Mesenchymal stem cell (in vitro differentiated cells and primary cell): Measurements from ENCODE around the gene NMNAT2.

Source experiments
- DNase-seq: peaks from one replicate; pipeline ENCODE4 v3.0.0-alpha.2; 2013
- H2AFZ ChIP-seq: one replicate; pipeline ENCODE4 v1.6.1; 2013; ENCODE audit warnings: low read depth, mild to moderate bottlenecking, control low read depth, inconsistent platforms, low read length, moderate library complexity
- H2AK5ac ChIP-seq: 2 replicates; pipeline ENCODE4 v1.6.1; 2013; ENCODE audit warnings: low read length, moderate library complexity, mild to moderate bottlenecking, inconsistent platforms; ENCODE audit not compliant: severe bottlenecking
- H2BK120ac ChIP-seq: one replicate; pipeline ENCODE4 v1.6.1; 2013; ENCODE audit warnings: low read depth, mild to moderate bottlenecking, inconsistent platforms, low read length, moderate library complexity
- H2BK12ac ChIP-seq, 2 experiments: one replicate each; pipeline ENCODE4 v1.6.1; 2013; ENCODE audit warnings: inconsistent platforms in 2 of 2, low read length in 2 of 2, mild to moderate bottlenecking in 2 of 2, moderate library complexity in 2 of 2, control low read depth in 1 of 2
- H2BK15ac ChIP-seq: one replicate; pipeline ENCODE4 v1.6.1; 2013; ENCODE audit warnings: mild to moderate bottlenecking, low read depth, inconsistent platforms; ENCODE audit not compliant: poor library complexity, severe bottlenecking
- H2BK5ac ChIP-seq: 2 replicates; pipeline ENCODE4 v1.6.1; 2013; ENCODE audit warnings: low read depth, mild to moderate bottlenecking, low read length, control low read depth, inconsistent platforms; ENCODE audit not compliant: poor library complexity, severe bottlenecking
- H3K14ac ChIP-seq, 2 experiments: one replicate each; pipeline ENCODE4 v1.6.1; 2013; ENCODE audit warnings: inconsistent platforms in 2 of 2, low read length in 2 of 2, control low read depth in 1 of 2, mild to moderate bottlenecking in 1 of 2, moderate library complexity in 1 of 2
- H3K18ac ChIP-seq, 2 experiments: one replicate each; pipeline ENCODE4 v1.6.1; 2013; ENCODE audit warnings: inconsistent platforms in 2 of 2, low read length in 2 of 2, control low read depth in 1 of 2, low read depth in 1 of 2, mild to moderate bottlenecking in 1 of 2
- H3K23ac ChIP-seq, 2 experiments: one replicate each; pipeline ENCODE4 v1.6.1; 2013; ENCODE audit warnings: inconsistent platforms in 2 of 2, low read length in 2 of 2, mild to moderate bottlenecking in 2 of 2, moderate library complexity in 2 of 2, control low read depth in 1 of 2
- H3K27ac ChIP-seq: 2 replicates; pipeline ENCODE4 v1.5.1; 2013; ENCODE audit warnings: mild to moderate bottlenecking, moderate library complexity, low read length, control low read depth, inconsistent platforms; ENCODE audit not compliant: poor library complexity, severe bottlenecking
- H3K27me3 ChIP-seq, 2 experiments: 2 replicates each; pipeline versions ENCODE4 v1.6.1 to v1.7.0; 2013; ENCODE audit warnings: low read length in 2 of 2, mild to moderate bottlenecking in 2 of 2, moderate library complexity in 2 of 2, control low read depth in 1 of 2, inconsistent platforms in 1 of 2; ENCODE audit not compliant: control insufficient read depth in 1 of 2, insufficient read depth in 1 of 2
- H3K36me3 ChIP-seq, 2 experiments: 2 replicates each; pipeline versions ENCODE4 v1.6.1 to v1.7.0; 2013; ENCODE audit warnings: low read length in 2 of 2, control low read depth in 1 of 2, inconsistent platforms in 1 of 2, low read depth in 1 of 2, mild to moderate bottlenecking in 1 of 2; ENCODE audit not compliant: insufficient read depth in 2 of 2, control insufficient read depth in 1 of 2
- H3K4ac ChIP-seq, 2 experiments: one replicate each; pipeline ENCODE4 v1.6.1; 2013; ENCODE audit warnings: inconsistent platforms in 2 of 2, low read length in 2 of 2, mild to moderate bottlenecking in 2 of 2, moderate library complexity in 2 of 2, control low read depth in 1 of 2, low read depth in 1 of 2
- H3K4me1 ChIP-seq: 2 replicates; pipeline ENCODE4 v1.6.1; 2013; ENCODE audit warnings: low read depth, low read length, control low read depth; ENCODE audit not compliant: control insufficient read depth, insufficient read depth
- H3K4me2 ChIP-seq: 2 replicates; pipeline ENCODE4 v1.6.1; 2013; ENCODE audit warnings: low read length, mild to moderate bottlenecking, inconsistent platforms; ENCODE audit not compliant: poor library complexity, severe bottlenecking
- H3K4me3 ChIP-seq, 2 experiments: 2 replicates each; pipeline versions ENCODE4 v1.5.1 to v1.7.0; 2013; ENCODE audit warnings: low read length in 2 of 2, mild to moderate bottlenecking in 2 of 2, control low read depth in 1 of 2, low read depth in 1 of 2; ENCODE audit not compliant: insufficient read depth in 1 of 2
- H3K79me1 ChIP-seq: replicated peaks from 2 replicates; pipeline ENCODE4 v1.6.1; 2013; ENCODE audit warnings: mild to moderate bottlenecking, control low read depth, low read length, inconsistent platforms; ENCODE audit not compliant: poor library complexity, severe bottlenecking
- H3K9ac ChIP-seq: 2 replicates; pipeline ENCODE4 v1.7.0; 2013; ENCODE audit warnings: mild to moderate bottlenecking, low read length, moderate library complexity
- H3K9me3 ChIP-seq: 2 replicates; pipeline ENCODE4 v1.7.0; 2013; ENCODE audit warnings: mild to moderate bottlenecking, low read length; ENCODE audit not compliant: control insufficient read depth
- H4K8ac ChIP-seq: one replicate; pipeline ENCODE4 v1.6.1; 2013; ENCODE audit warnings: inconsistent platforms, mild to moderate bottlenecking, low read length, moderate library complexity
- H4K91ac ChIP-seq: one replicate; pipeline ENCODE4 v1.6.1; 2013; ENCODE audit warnings: mild to moderate bottlenecking, low read length, inconsistent platforms
- WGBS: methylation state at CpG from one replicate; pipeline ENCODE4 v1.1.7; 2013; ENCODE audit warnings: mixed read lengths; 5-methylcytosine and 5-hydroxymethylcytosine counted together

Gene NMNAT2

DNA sequence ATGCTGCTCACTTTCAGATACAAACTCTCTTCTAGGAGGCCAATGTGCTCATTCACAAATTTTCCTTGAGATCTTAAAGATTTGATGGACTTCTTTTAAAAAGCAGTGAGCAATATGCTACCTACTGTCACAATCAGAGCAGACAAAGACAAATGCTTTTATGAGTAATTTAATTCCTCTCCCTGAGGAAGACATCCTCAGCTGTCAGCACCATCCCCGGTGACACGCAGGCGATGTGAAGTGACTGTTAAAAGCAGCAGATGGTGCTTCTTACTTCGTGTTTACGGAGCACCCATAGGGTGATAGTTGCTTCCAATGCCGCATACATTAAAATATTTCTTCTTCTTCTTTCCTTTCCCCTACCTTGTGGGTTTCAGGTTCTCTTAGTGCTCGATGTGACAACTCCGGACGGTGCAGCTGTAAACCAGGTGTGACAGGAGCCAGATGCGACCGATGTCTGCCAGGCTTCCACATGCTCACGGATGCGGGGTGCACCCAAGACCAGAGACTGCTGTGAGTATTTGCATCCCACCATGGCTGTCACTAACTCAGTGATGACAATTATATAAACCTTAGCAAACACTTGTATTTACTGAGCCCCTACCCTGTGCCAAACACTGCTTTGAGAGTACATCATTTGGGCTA lies 203.0 kb downstream of the NMNAT2 start:
- H2BK12ac ChIP-seq, result no peak overlapping the region
- no peak overlapping the region for H2AK5ac ChIP-seq
- H3K79me1 ChIP-seq, result no peaks in the 10 kb centered on the region
- no peak overlapping the region for H2AFZ ChIP-seq
- no peaks in the 10 kb centered on the region for H3K27me3 ChIP-seq
- H4K91ac ChIP-seq, result no peak overlapping the region
- no peak overlapping the region for H3K4ac ChIP-seq
- H2BK120ac ChIP-seq, result no peak overlapping the region
- 90% methylated on average over 13 of the region's 13 CpGs for WGBS
- H3K9ac ChIP-seq, result no peak overlapping the region
- no peak overlapping the region for H3K23ac ChIP-seq
- H3K4me3 ChIP-seq, result no peak overlapping the region
- H2BK5ac ChIP-seq, result no peak overlapping the region
- H3K14ac ChIP-seq, result no peak overlapping the region
- H2BK15ac ChIP-seq, result no peak overlapping the region
- H3K18ac ChIP-seq, result no peak overlapping the region
- H3K36me3 ChIP-seq, result no peaks in the 10 kb centered on the region
- no peak overlapping the region for H3K4me2 ChIP-seq
- no peak overlapping the region for H3K27ac ChIP-seq
- no peaks in the 10 kb centered on the region for H3K9me3 ChIP-seq
- no peak overlapping the region for H4K8ac ChIP-seq
- H3K4me1 ChIP-seq, result peaks cover 2% of the 10 kb centered on the region
- DNase-seq, result no peak

DNA sequence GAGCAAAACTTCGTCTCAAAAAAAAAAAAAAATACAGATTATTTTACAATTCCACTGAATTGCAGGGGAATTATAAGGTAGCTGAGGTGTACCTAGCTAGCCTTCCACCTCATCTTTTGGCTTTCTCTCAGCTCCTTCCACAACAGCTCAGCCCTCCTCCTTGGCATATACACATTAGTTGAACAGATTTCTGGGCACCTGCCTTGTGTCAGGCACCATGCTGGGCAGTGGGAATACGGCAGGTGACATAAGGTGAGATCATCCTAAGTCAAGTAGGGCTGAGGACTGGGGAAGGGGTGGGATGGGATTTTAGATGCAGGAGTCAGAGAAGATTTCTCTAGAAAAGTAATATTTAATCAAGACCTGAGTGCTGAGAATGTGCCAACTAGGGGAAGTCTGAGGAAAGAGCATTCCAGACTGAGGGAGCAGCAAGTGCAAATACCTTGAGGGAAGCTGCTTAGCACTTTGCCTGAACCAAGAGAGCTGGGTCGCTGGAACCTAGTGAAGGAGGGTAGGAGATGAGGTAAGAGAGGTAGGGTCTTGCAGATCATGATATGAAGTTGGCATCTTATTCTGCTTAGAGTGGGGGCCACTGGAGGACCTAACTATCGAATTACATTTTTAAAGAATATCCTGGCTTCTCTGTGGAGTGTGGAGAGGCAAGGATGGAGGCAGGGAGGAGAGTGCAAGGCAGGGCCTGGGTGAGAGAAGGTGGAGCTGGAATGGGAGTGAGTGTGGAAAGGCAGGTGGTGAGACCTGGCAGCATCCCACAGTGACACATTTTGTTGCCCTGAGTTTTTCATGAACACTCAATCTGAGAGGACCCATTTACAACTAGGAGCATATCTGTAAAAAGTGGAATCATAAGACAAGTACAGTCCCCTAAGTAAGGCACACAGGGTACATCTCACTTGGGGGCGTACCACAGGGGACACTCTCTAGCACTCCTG lies 203.9 kb downstream of the NMNAT2 start:
- Histone ChIP-seq H2BK120ac (no peak overlapping the region), H3K27me3 (no peaks in the 10 kb centered on the region), H4K91ac (no peak overlapping the region), H2AK5ac (no peak overlapping the region), H2AFZ (no peak overlapping the region), H3K36me3 (no peaks in the 10 kb centered on the region), H2BK5ac (no peak overlapping the region), H2BK15ac (no peak overlapping the region), H3K9ac (no peak overlapping the region), H3K4me1 (peaks cover 2% of the 10 kb centered on the region), H3K14ac (no peak overlapping the region), H3K23ac (no peak overlapping the region), H4K8ac (no peak overlapping the region), H3K18ac (no peak overlapping the region), H3K79me1 (no peaks in the 10 kb centered on the region), H3K4me3 (no peak overlapping the region), H3K4me2 (no peak overlapping the region), H3K4ac (no peak overlapping the region), H2BK12ac (no peak overlapping the region), H3K27ac (no peak overlapping the region), H3K9me3 (no peaks in the 10 kb centered on the region)
- WGBS, result 92% methylated on average over 4 of the region's 5 CpGs
- DNase-seq, result no peak

DNA sequence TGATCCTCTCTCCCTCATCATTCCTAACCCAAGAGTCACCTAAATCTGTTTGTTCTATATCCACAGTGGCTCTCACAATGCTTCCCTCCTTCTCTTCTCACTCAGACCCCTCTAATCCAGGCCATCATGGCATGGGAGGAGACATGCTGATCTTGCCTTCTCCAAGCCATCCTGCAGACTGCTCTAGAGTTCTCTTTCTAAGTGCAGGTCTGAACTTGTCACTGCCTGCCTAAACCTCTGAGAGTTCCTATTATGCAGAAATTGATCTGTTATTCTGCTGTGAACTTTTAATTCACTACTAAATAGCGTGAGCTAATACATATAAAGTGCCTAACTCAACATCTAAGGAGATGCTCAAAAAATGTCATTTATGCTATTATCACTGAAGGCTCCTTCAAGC lies 205.3 kb downstream of the NMNAT2 start:
- Histone ChIP-seq H3K4me1 (no peaks in the 10 kb centered on the region), H3K9ac (no peak overlapping the region), H3K9me3 (no peaks in the 10 kb centered on the region), H3K23ac (no peak overlapping the region), H4K91ac (no peak overlapping the region), H2BK12ac (no peak overlapping the region), H3K4ac (no peak overlapping the region), H3K27me3 (no peaks in the 10 kb centered on the region), H3K36me3 (no peaks in the 10 kb centered on the region), H2BK120ac (no peak overlapping the region), H2BK15ac (no peak overlapping the region), H4K8ac (no peak overlapping the region), H2AK5ac (no peak overlapping the region), H2BK5ac (no peak overlapping the region), H3K4me3 (no peak overlapping the region), H3K14ac (no peak overlapping the region), H3K79me1 (no peaks in the 10 kb centered on the region), H3K4me2 (no peak overlapping the region), H3K18ac (no peak overlapping the region), H2AFZ (no peak overlapping the region), H3K27ac (no peak overlapping the region)
- no CpG with 5 or more reads among the region's 1 CpG for WGBS
- DNase-seq, result no peak

DNA sequence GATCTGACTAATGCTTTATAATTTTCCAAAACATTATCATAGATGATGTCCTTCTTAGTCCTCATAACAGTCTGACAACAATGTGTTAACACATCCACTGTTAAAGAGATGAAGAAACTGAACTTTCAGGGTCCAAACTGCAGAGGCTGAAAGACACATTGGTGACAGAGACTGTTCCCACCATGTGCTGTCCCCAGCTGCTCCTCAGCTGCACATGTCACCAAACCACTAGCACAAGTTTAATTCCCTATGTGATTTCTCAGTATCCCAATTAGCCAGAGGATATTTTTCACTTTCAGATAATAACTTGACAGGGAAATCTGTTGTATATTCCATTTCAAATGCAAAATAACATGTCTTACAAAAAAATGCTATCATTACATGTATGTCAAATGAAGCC lies 207.5 kb downstream of the NMNAT2 start:
- Histone ChIP-seq H3K4me3 (no peak overlapping the region), H3K4me2 (no peak overlapping the region), H3K4ac (no peak overlapping the region), H4K8ac (no peak overlapping the region), H3K14ac (no peak overlapping the region), H2AFZ (no peak overlapping the region), H3K18ac (no peak overlapping the region), H2AK5ac (no peak overlapping the region), H2BK120ac (no peak overlapping the region), H2BK5ac (no peak overlapping the region), H3K36me3 (no peaks in the 10 kb centered on the region), H3K27ac (no peak overlapping the region), H3K9ac (no peak overlapping the region), H4K91ac (no peak overlapping the region), H3K27me3 (no peaks in the 10 kb centered on the region), H3K9me3 (no peaks in the 10 kb centered on the region), H2BK12ac (no peak overlapping the region), H3K4me1 (no peaks in the 10 kb centered on the region), H2BK15ac (no peak overlapping the region), H3K23ac (no peak overlapping the region), H3K79me1 (no peaks in the 10 kb centered on the region)
- DNase-seq, result no peak
